Transverse colon (tissue), 4 donors: ENCODE measurements around the gene CACNA1B.

ENCODE experiments used
- CTCF ChIP-seq, 5 experiments: fragments of 200-600 bp in 3 of 5; fragments of 450-650 bp in 2 of 5; sonication (generic) in 3 of 5; IDR thresholded peaks; 1 replicate in 2 of 5; 2 replicates in 3 of 5; pipeline ENCODE4 v1.5.1; 2016 to 2017; ENCODE audit warnings: antibody characterized with exemption in 5 of 5, inconsistent platforms in 3 of 5, mild to moderate bottlenecking in 2 of 5, moderate library complexity in 1 of 5
- EP300 ChIP-seq: sonication (generic); formaldehyde crosslinking; IDR thresholded peaks from one replicate; pipeline ENCODE4 v1.6.1; 2017; ENCODE audit warnings: antibody characterized with exemption, low read depth
- POLR2A ChIP-seq: fragments of 450-650 bp; IDR thresholded peaks from one replicate; pipeline ENCODE4 v1.6.1; 2016; ENCODE audit warnings: antibody characterized with exemption, mild to moderate bottlenecking, moderate library complexity
- POLR2AphosphoS5 ChIP-seq, 3 donors: sonication (generic); formaldehyde crosslinking; IDR thresholded peaks; one replicate each; pipeline ENCODE4 v1.6.1; 2016; ENCODE audit warnings: antibody characterized with exemption in 3 of 3

GRCh38 chr9:138037140-138037539 lies 159.6 kb downstream of the CACNA1B start:
- no peak for TF ChIP-seq CTCF (IDR thresholded peaks at IDR 0.05)
- TF ChIP-seq POLR2A, result no peak
- TF ChIP-seq POLR2AphosphoS5 (IDR thresholded peaks at IDR 0.05), result no peak
- TF ChIP-seq EP300, result no peak
